K562 (cell line): Measurements from ENCODE around the gene MRPL9. TPM values are rescaled to one million over a fixed set of nuclear protein-coding genes. Genes with fewer than 3 reads are reported as not detected.

Experiments used
- CC2D1A ChIP-seq: fragments of 450-650 bp; IDR thresholded peaks from 2 replicates; pipeline ENCODE4 v1.6.1; 2017; ENCODE audit warnings: mild to moderate bottlenecking
- FOXM1 ChIP-seq, 2 experiments: fragments of 450-650 bp in 1 of 2; sonication (generic) in 1 of 2; formaldehyde crosslinking in 1 of 2; IDR thresholded peaks; 2 replicates each; pipeline versions ENCODE4 v1.6.1 to v1.9.0; 2017 to 2022; ENCODE audit warnings: low read depth in 2 of 2, mild to moderate bottlenecking in 2 of 2, missing genetic modification reagents in 1 of 2, moderate library complexity in 1 of 2
- GABPB2 ChIP-seq: fragments of 250-450 bp; sonication (Bioruptor Pico); conservative IDR thresholded peaks from 2 replicates; pipeline ENCODE4 v1.5.1; 2021; ENCODE audit warnings: mild to moderate bottlenecking
- JUN ChIP-seq, 2 experiments: sonication (generic) in 1 of 2; formaldehyde crosslinking in 1 of 2; IDR thresholded peaks; 2 replicates each; pipeline versions ENCODE4 v1.6.1 to v1.8.0; 2012 to 2022; ENCODE audit warnings: borderline replicate concordance in 2 of 2, mild to moderate bottlenecking in 2 of 2, improper control_type of control experiment in 1 of 2, low read depth in 1 of 2, low read length in 1 of 2, missing genetic modification reagents in 1 of 2
- KDM5B ChIP-seq: fragments of 200-600 bp; sonication (generic); IDR thresholded peaks from 2 replicates; pipeline ENCODE4 v1.6.1; 2012; ENCODE audit warnings: low read depth, mild to moderate bottlenecking, moderate library complexity, low read length, control low read depth, inconsistent platforms; ENCODE audit not compliant: insufficient replicate concordance
- MAZ ChIP-seq, 2 experiments: fragments of 450-650 bp in 1 of 2; sonication (generic) in 1 of 2; formaldehyde crosslinking; IDR thresholded peaks in 1 of 2; conservative IDR thresholded peaks in 1 of 2; 2 replicates each; pipeline versions ENCODE4 v1.4.0 to v1.5.0; 2020; ENCODE audit warnings: mild to moderate bottlenecking in 1 of 2, missing genetic modification reagents in 1 of 2
- MBD1 ChIP-seq: fragments of 250-450 bp; sonication (Bioruptor Pico); IDR thresholded peaks from 2 replicates; pipeline ENCODE4 v1.8.0; 2022; ENCODE audit warnings: inconsistent platforms
- RBM22 ChIP-seq: fragments of 200-400 bp; formaldehyde crosslinking; IDR thresholded peaks from 2 replicates; pipeline ENCODE4 v1.6.1; 2018; ENCODE audit warnings: low read length, low read depth; ENCODE audit not compliant: poor library complexity, severe bottlenecking
- SAFB2 ChIP-seq: fragments of 200-400 bp; formaldehyde crosslinking; IDR thresholded peaks from 2 replicates; pipeline ENCODE4 v1.6.1; 2018; ENCODE audit warnings: borderline replicate concordance, low read length, low read depth, moderate library complexity; ENCODE audit not compliant: severe bottlenecking
- ZNF253 ChIP-seq: fragments of 250-450 bp; sonication (Bioruptor Pico); conservative IDR thresholded peaks from 2 replicates; pipeline ENCODE4 v1.6.1; 2021; ENCODE audit warnings: mild to moderate bottlenecking
- ZNF41 ChIP-seq: fragments of 250-450 bp; sonication (Bioruptor Pico); conservative IDR thresholded peaks from 2 replicates; pipeline ENCODE4 v1.4.0; 2020; ENCODE audit warnings: mild to moderate bottlenecking
- ZNF583 ChIP-seq: fragments of 250-450 bp; sonication (Bioruptor Pico); IDR thresholded peaks from 2 replicates; pipeline ENCODE4 v1.4.0; 2020
- ZNF76 ChIP-seq: fragments of 250-450 bp; sonication (Bioruptor Pico); IDR thresholded peaks from 2 replicates; pipeline ENCODE4 v1.4.0; 2020; ENCODE audit warnings: mild to moderate bottlenecking, moderate library complexity, borderline replicate concordance
- polyA plus RNA-seq, 8 experiments: library from polyadenylated mRNA; depleted of rRNA in 4 of 8; stranded (reverse) in 5 of 8; unstranded in 3 of 8; fragments of >200 nt; fragmentation: Nextera tagmentation in 2 of 8; fragmentation: Illumina TruSeq in 1 of 8; extraction: Ambion mirVana in 2 of 8; extraction: Trizol in 1 of 8; gene quantifications; 2 replicates each; pipeline versions ENCODE4 v1.2.1 to v1.2.3, GENCODE V29; 2011 to 2014; ENCODE audit warnings: inconsistent platforms in 1 of 8, missing spikeins in 1 of 8
- total RNA-seq, 7 experiments: library from RNA; depleted of rRNA in 6 of 7; stranded (reverse); fragments of >200 nt in 6 of 7; fragmentation: Illumina TruSeq in 2 of 7; extraction: Trizol in 2 of 7; gene quantifications; 2 replicates each; pipeline versions ENCODE4 v1.2.1 to v1.2.3, GENCODE V29; 2011 to 2021; ENCODE audit warnings: low replicate concordance in 1 of 7
- TF ChIP-seq, protein P1 (sequence below): fragments of 450-650 bp; IDR thresholded peaks from 2 replicates; pipeline ENCODE4 v1.6.1; 2016
- TF ChIP-seq, protein P2 (sequence below): fragments of 450-650 bp; IDR thresholded peaks from 2 replicates; pipeline ENCODE4 v1.6.1; 2016; ENCODE audit warnings: low read depth

Gene MRPL9
- total and polyA plus RNA-seq, 9 of the 15 experiments (the other 6 are each of a cell fraction or from before 2014, with no cell fraction given) = 38.0 to 162 (median 111) TPM

DNA sequence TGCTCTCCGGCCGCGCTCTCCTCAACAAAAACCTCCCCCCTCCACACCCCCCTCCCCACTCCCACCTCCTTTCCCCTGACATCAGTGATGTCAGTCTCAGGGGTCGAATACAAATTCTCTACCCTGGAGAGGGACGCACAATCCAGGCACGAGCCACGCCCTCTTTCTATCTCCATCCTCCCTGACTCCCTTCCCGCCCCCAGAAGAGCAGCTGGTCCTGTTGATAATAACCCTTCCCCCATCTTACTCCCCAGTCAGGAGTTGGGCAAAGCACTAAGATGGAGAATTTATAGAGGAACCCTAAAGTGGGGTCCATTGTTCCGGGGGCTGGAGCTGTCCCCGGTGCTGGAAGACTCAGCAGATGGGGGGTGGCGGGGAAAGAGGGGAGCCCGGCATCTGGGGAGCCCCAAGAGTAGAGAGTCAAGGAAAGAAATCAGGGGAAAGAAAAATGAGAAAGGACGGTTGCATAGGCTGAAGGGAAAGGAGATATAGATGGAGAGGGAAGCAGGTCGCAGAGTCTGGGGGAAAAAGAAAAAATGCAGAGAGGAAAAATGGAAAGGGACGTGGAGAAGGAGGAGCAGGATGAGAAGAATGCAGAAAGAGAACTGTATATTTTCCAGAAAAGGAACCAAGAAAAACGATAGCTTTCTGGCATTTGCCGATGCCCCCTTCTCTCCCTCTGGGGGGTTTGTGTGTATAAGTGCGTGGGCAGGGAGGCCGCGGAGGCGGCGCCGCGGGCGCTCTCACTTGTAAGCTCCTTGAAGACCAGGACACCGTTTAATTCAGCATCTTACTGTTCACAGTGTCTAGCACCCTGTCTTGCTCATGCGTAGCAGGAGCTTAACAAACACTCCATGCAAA is 46.3 kb downstream of the MRPL9 start, which contains the start of gene CELF3 (continued):
- peak; percentile 44 to 45; a peak in 3 of 4 replicates for TF ChIP-seq MAZ (CRISPR knock-in tag; conservative IDR thresholded peaks at IDR 0.05 in 1 of 2, IDR thresholded peaks at IDR 0.05 in 1 of 2)
- TF ChIP-seq GABPB2 (CRISPR knock-in tag) = no peak
- no peak for TF ChIP-seq JUN (IDR thresholded peaks at IDR 0.05; ENCODE audit: borderline replicate concordance, low read depth, low read length)
- TF ChIP-seq JUN (CRISPR knock-in tag; IDR thresholded peaks at IDR 0.05; ENCODE audit: borderline replicate concordance) = no peak
- peak; percentile 73 for TF ChIP-seq FOXM1 (IDR thresholded peaks at IDR 0.05; ENCODE audit: low read depth)
- no peak for TF ChIP-seq FOXM1 (CRISPR knock-in tag; IDR thresholded peaks at IDR 0.05; ENCODE audit: low read depth)
- TF ChIP-seq RBM22 = no peak
- TF ChIP-seq, protein P1, sequence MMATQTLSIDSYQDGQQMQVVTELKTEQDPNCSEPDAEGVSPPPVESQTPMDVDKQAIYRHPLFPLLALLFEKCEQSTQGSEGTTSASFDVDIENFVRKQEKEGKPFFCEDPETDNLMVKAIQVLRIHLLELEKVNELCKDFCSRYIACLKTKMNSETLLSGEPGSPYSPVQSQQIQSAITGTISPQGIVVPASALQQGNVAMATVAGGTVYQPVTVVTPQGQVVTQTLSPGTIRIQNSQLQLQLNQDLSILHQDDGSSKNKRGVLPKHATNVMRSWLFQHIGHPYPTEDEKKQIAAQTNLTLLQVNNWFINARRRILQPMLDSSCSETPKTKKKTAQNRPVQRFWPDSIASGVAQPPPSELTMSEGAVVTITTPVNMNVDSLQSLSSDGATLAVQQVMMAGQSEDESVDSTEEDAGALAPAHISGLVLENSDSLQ = no peak
- TF ChIP-seq CC2D1A = 0 out of 2 replicates have a peak, but pooled peaks have one; percentile 54
- TF ChIP-seq ZNF41 (CRISPR knock-in tag) = no peak
- TF ChIP-seq ZNF583 (CRISPR knock-in tag) = no peak
- no peak for TF ChIP-seq KDM5B
- TF ChIP-seq, protein P2, sequence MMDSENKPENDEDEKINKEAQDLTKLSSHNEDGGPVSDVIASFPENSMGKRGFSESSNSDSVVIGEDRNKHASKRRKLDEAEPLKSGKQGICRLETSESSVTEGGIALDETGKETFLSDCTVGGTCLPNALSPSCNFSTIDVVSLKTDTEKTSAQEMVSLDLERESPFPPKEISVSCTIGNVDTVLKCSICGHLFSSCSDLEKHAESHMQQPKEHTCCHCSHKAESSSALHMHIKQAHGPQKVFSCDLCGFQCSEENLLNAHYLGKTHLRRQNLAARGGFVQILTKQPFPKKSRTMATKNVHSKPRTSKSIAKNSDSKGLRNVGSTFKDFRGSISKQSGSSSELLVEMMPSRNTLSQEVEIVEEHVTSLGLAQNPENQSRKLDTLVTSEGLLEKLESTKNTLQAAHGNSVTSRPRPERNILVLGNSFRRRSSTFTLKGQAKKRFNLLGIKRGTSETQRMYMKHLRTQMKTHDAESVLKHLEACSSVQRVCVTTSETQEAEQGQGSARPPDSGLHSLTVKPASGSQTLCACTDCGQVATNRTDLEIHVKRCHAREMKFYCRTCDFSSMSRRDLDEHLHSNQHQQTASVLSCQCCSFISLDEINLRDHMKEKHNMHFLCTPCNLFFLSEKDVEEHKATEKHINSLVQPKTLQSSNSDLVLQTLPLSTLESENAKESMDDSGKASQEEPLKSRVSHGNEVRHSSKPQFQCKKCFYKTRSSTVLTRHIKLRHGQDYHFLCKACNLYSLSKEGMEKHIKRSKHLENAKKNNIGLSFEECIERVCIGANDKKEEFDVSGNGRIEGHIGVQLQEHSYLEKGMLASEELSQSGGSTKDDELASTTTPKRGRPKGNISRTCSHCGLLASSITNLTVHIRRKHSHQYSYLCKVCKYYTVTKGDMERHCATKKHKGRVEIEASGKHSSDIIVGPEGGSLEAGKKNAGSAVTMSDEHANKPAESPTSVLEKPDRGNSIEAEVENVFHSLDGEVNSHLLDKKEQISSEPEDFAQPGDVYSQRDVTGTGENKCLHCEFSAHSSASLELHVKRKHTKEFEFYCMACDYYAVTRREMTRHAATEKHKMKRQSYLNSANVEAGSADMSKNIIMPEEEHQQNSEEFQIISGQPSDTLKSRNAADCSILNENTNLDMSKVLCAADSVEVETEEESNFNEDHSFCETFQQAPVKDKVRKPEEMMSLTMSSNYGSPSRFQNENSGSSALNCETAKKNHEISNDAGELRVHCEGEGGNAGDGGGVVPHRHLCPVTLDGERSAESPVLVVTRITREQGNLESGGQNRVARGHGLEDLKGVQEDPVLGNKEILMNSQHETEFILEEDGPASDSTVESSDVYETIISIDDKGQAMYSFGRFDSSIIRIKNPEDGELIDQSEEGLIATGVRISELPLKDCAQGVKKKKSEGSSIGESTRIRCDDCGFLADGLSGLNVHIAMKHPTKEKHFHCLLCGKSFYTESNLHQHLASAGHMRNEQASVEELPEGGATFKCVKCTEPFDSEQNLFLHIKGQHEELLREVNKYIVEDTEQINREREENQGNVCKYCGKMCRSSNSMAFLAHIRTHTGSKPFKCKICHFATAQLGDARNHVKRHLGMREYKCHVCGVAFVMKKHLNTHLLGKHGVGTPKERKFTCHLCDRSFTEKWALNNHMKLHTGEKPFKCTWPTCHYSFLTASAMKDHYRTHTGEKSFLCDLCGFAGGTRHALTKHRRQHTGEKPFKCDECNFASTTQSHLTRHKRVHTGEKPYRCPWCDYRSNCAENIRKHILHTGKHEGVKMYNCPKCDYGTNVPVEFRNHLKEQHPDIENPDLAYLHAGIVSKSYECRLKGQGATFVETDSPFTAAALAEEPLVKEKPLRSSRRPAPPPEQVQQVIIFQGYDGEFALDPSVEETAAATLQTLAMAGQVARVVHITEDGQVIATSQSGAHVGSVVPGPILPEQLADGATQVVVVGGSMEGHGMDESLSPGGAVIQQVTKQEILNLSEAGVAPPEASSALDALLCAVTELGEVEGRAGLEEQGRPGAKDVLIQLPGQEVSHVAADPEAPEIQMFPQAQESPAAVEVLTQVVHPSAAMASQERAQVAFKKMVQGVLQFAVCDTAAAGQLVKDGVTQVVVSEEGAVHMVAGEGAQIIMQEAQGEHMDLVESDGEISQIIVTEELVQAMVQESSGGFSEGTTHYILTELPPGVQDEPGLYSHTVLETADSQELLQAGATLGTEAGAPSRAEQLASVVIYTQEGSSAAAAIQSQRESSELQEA = no peak
- no peak for TF ChIP-seq MBD1 (CRISPR knock-in tag)
- TF ChIP-seq ZNF253 = no peak
- TF ChIP-seq ZNF76 = no peak
- no peak for TF ChIP-seq SAFB2
